ENCODE measurements around the gene SIGLEC15.
"Not testable (repeated sequence)": the region's sequence is repeated elsewhere in the genome, so short reads cannot be mapped to it uniquely, and the experiment has no call there.

Gene SIGLEC15

DNA sequence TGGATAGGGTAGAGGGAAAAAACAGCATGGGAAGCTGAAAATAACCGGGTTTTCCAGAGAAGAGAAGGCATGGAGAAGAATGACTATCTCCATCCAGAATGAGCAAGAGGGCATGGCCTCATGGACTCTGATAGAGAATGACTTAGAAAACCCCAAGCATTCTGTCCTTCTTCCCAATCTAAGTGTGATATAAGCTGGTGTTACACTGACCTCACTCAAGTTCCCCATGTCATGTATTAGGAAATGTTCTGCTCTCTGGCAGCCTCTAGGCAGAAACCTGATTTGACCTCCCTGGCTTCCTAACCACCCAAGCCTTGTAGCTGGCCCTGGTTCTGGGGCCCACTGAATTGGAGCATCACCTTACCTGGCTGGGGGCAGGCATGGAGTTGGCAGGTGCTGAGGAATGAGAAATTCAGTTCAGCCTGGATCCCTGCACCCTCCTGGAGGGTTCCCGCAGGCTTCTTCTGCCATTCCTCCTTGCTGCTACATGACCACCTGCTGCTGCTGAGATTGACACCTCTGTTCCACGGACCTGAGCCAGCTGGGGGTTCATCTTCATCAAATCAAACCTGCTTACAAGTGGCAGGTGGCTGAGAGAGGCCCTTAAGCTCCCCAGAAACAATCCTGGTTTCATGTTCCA is 5.2 kb upstream of the SIGLEC15 start:
- DNase-seq (ENCODE audit: low spot score), result no peak

DNA sequence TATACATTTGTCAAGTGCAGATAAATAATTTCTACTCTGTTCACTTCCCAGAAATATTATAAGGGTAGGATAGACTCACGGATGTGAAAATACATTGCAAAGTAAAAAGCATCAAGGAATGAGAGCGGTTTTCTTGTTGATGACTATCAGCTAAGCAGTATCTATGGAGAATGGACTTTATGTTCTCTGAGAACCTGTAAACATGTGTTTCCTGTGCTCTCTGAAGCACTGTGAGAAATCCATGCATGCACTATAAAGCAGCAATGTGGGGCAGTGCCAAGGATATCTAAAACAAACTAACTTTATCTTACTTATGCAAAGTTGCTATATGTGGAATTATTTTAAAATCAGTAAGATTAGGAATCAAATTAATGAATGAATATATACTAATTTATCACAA is 4.4 kb upstream of the SIGLEC15 start:
- no peak for DNase-seq (ENCODE audit: low spot score)

DNA sequence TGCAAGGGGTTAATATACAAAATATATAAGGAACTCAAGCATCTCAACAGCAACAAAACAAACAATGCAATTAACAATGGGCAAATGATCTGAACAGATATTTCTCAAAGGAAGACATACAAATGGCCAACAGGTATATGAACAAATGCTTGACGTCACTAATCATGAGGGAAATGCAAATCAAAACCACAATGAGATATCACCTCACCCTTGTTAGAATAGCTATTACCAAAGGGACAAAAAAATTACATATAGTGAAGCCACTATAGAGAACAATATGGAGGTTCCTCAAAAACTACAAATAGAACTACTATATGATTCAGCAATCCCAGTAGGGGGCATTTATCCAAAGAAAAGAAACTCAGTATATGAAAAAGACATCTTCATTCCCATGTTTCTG is 3.8 kb upstream of the SIGLEC15 start:
- no peak for DNase-seq (ENCODE audit: low spot score)

DNA sequence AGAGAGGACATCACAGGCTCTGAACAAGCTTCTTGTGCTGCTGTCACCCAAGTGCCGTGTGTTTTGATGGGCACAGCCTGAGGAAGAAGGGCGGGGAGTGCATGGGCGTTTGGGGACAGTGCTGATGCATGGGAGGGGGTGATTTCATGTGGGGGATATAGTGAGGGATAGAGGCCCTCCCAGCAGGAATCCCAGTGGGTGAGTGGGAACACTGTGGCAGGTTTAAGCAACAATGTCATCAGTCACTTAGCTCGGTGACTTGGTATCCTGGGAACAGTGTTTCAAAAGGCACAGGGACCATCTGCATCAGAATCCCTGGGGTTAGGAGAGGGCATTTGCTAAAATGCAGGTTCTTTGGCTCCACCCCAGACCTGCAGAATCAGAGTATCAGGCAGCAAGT is 609 bp downstream of the SIGLEC15 start:
- no peak for DNase-seq (ENCODE audit: low spot score)

DNA sequence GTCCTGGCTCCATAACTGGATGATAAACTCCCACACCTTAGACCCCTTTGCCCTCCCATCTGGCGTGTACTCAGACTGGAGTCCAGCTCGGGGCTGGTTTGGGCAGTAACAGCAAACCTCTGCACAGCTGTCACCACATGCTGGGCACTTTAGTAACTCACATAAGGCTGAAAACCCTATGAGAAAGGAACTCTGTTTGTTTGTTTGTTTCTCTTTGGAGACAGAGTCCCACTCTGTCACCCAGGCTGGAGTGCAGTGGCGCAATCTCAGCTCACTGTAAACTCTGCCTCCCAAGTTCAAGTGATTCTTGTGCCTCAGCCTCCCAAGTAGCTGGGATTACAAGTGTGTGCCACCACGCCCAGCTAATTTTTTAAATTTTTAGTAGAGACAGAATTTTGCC is 1.2 kb downstream of the SIGLEC15 start:
- DNase-seq (ENCODE audit: low spot score), result not testable (repeated sequence)

DNA sequence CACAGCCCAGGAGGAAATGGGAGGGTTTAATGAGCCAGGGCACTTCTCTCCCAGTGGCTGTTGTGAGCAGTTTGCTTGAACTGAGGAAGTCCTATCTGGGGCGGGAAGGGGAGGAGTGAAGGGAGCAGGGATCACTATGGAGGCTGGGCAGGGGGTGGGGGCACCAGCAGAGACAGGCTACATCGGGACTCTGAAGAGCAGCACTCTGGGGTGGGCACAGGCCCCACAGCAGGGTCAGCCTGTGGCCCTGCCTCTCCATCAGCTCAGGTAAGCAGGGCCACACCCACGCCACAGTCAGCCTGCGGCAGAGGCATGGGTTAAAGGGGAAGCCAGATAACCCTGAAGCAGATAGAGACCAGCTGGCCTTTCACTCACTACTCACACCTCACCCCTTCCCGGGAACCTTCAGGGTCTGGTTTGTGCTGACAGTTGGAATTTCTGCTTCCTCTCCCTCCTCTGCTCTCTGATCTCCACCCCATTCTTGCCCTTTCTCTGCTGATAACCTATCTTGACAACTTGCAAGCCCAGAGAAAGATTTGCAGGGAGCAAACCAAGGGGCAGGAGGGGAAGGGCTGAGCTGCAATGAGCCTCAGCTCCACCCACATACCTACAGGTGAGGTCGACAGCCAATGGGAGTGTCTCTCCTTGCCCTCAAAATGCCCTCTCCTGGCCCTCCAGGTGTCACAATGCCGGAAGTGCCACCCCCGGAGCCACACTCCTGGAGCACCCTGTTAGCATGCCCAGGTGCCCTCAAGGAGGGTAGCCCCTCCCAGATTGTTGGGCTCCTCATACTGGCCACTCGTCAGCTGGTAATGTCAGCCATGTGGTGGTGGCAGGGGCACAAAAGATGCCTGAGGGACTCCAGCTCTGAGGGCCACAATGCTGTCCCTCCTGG is 3.7 kb downstream of the SIGLEC15 start:
- no peak for DNase-seq (ENCODE audit: low spot score)

DNA sequence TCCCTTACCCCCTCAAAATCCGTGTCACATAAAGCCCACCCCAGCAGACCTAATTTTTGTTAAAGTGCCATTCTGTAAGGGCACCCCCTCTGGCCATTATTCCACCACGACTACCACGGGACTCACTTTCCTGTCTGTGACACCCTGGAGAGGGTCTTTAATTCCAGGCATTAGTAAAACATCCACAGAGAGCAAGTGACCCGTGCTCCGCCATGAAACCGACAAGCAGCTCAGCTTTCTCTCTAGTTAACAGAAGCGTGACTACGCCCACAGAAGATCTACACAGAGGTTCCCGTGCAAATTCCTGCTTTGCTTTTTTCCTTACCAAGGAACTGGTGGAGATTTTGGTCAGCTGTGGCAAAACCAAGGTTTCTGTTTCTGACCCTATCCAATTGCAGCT is 4.4 kb downstream of the SIGLEC15 start:
- no peak for DNase-seq (ENCODE audit: low spot score)

DNA sequence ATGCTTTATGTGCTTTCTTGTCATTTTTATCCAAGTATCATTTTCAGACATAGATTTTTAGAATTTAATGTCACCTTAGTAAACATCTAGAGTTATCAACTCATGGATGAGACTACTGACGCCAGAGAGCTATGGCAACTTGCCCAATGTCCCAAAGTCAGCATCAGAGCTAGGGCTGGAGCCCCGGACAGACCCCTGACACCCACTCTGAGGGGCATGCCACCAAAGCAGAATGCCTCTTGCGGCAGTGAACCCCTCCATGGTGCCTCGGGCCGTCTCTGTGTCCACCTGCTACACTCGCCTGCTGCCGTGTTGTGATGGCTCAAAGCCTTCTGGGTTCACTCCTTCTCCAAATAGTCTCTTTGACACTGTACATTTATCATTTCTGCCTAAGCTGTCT is 5.4 kb downstream of the SIGLEC15 start:
- no peak for DNase-seq (ENCODE audit: low spot score)

DNA sequence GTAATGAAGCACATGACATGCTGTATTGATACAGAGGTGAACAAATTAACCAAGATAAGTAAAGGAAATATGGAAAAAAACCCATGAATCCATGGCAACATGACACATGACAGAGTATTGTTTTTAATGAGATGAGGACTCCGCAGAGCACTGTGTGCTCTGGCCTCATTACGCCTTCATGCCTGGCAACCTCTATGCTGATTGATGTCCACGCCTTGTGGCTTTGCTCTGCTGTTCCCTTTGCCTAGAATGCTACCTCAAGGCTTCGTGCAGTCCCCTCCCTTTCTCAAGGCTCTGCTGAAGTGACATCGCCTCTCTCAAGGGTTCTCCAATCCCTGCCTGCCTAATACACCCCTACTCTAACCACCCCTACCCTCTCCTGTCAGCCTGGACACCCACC is 8.4 kb downstream of the SIGLEC15 start:
- DNase-seq (ENCODE audit: low spot score), result no peak

DNA sequence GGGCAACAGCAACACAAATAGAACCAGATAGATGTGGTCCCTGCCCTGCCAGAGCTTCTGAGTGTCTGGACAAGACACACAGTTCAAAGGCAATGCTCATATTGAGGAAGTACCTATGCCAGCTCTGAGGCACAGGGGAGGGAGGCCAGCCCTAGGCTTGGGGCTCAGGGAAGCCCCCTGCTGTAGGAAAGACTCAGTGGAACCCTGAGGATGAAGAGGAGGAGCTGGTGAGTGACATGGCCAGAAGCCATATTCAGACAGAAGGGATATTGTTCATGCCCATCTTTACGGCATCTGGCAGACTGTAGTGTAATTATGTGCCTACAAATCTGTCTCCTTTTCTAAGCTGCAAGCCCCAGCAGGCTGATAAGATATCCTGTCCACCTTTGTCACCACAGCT is 8.8 kb downstream of the SIGLEC15 start:
- DNase-seq (ENCODE audit: low spot score), result no peak

DNA sequence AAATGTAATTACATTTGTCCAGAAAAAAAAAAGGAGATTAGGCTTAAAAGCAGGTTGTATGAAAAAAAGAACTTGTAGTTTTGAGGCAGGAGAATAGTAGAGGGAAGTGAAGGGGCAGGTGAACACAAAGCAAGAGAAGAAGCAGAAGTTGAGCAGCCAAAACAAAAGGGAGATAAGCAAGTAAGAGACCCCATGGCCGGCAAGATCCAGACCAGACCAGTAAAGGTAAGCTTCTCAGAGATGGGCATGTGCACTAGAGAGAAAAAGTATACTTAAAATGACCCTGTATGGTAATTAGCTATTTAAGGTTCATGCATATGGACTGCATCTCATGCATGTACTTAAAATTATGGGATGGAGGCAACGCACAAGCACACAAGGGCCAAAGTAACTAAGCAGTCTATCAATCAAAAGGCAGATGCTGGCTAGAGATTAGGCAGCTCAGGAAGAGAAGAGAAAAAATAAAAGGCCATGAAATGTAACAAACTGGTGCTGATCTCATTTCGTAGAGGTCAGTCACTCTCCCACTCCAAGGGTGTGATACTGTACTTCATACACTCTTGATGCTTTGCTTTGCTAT is 9.7 kb downstream of the SIGLEC15 start:
- no peak for DNase-seq (ENCODE audit: low spot score)

DNA sequence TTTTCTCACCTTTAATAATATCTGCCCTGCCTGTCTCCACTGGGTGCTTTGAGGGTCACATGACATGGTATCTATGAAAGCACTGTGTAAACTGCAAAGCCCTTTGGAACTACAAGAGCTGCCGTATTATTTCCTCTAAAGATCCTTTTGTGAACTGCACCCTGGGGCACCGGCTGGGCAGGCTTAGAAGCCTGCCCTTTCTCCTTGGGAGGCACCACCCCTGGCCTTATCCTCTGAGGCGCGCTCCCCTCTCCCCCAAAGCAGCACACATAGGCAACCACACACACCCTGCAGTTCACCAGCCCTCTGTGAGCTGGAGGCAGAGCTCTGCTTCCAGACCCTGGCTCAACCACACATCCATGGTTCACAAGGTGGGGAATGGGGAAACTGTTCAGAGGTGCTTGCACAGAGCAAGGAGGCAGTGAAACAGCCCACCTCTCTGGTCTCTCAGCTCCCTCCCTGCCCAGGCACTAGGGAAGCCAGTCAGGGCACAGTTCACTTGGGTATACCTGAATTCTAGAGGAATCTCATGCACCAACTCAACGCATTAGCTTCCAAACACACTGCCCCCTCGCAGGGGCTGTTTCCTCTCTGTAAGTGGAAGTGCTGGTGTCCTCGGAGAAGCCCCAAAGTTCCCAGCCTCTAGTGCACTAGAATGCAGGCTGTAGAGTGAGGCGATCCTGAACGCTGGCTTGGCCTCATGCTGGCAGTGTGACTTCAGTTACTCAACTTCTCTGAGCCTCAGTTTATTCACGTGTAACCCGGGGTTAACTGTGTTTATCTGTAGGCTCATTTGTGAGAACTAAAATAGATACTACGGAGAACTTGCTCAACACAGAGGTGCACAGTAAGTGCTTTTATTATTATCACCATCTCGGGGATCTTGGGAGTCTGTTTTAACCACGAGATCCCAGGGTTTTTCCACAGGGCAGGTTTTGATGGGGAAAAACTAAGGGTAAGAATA is 11.0 kb downstream of the SIGLEC15 start:
- no peak for DNase-seq (ENCODE audit: low spot score)

DNA sequence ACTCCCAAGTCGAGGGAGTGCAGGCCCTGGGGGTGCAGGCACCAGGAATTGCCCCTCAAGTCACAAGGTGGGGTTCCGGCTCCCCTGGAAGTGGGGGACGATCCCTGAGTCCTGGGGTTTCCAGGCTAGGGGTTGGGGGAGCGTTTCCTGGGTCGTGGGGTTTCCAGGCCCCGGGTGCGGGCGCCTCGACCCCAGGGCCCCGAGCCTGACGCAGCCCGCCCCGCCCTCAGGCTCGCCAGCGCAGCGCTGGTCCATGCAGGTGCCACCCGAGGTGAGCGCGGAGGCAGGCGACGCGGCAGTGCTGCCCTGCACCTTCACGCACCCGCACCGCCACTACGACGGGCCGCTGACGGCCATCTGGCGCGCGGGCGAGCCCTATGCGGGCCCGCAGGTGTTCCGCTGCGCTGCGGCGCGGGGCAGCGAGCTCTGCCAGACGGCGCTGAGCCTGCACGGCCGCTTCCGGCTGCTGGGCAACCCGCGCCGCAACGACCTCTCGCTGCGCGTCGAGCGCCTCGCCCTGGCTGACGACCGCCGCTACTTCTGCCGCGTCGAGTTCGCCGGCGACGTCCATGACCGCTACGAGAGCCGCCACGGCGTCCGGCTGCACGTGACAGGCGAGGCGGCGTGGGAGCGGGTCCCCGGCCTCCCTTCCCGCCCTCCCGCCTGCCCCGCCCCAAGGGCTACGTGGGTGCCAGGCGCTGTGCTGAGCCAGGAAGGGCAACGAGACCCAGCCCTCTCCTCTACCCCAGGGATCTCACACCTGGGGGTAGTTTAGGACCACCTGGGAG is 12.0 kb downstream of the SIGLEC15 start:
- peak; percentile 34 for DNase-seq (ENCODE audit: low spot score)

DNA sequence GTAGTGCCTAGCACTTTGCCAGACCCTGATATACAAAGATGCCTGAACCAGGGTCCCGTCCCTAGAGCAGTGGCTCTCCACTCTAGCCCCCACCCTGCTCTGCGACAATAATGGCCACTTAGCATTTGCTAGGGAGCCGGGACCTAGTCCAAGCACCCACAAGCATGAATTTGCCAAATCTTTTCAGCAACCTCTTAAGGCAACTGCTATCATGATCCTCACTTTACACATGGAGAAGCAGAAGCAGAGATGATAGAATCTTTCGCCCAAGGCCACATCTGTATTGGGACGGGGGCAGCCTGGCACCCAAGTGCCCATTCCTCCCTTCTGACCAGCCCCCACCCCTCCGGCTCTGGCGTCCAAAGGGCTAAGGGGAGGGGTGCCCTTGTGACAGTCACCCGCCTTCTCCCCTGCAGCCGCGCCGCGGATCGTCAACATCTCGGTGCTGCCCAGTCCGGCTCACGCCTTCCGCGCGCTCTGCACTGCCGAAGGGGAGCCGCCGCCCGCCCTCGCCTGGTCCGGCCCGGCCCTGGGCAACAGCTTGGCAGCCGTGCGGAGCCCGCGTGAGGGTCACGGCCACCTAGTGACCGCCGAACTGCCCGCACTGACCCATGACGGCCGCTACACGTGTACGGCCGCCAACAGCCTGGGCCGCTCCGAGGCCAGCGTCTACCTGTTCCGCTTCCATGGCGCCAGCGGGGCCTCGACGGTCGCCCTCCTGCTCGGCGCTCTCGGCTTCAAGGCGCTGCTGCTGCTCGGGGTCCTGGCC is 13.0 kb downstream of the SIGLEC15 start:
- no peak for DNase-seq (ENCODE audit: low spot score)

DNA sequence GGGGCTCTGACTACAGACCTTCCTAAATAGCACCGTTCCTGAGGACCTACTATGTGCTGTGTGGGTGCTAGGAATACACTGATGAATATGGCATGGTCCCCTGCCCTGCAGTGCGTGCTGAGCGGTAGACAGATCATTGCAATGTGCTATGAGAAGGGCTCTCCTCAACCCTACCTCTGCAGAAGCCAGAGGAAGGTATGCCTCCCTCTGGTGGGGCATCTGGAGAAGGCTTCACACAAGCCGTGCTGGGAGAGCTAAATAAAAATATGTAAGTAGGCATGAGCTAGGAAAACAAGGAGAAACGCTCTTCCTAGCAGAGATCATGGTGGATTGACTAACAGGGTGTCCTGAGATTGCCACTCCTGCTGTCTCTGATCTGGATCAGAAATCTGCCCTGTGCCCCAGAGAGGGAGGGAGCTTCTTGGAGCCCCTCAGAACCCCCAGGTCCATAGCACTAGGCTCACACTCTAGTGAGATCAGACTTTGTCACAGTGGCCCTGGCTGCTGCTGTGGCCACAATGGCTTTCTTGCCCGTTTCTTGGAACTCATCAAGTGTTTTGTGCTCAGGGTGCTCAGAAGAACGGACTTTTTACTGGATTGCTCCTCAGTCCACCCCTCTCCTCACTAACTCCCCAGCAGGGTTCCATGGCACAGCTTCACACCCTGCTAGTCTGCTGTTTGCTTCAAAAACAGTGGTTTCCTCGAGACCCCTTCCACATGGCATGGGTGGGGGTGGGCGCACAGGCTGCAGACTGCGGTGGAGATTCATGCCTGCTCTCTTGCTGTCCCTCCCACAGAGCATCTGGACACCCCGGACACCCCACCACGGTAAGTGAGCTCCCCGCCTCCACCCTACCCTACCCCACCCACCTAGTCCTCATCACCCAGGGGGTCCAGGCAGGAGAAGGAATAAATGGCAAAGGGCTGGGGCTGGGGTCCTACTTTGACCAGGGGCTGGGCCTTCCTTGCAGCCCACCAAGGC is 14.2 kb downstream of the SIGLEC15 start:
- peak; percentile 29 for DNase-seq (ENCODE audit: low spot score)

DNA sequence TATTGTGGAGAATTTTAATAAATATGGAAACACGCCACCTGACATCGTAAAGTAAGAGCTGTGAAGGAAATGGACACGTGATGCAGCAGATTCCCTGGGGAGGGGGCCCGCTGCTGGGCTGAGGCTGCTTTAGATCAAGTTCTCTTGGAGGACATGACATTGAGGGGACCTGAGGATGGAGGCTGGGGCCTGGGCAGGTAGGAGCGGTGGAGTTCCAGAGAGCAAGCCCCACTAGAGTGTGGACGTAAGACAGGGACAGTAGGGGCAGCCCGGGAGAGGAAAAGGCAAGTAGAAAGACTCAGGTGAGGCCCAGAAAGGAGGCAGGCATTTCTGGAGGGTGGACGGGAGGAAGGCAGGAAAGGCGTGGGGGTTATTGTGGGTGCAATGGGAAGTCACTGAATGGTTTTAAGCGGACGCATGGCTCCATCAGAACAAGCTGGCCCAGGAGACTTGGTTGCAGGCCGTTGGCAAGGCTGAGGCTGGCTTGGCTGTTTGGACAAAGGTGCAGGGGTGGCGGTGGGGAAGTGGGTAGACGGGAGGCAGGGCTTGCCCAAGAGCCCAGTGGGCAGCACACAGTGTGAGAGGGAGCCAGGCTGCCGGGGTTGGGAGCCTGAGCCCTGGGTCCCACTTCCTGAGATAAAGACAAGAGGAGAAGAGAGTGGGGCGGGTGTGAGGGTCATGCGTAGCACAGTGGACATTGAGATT is 15.7 kb downstream of the SIGLEC15 start:
- DNase-seq (ENCODE audit: low spot score), result no peak

DNA sequence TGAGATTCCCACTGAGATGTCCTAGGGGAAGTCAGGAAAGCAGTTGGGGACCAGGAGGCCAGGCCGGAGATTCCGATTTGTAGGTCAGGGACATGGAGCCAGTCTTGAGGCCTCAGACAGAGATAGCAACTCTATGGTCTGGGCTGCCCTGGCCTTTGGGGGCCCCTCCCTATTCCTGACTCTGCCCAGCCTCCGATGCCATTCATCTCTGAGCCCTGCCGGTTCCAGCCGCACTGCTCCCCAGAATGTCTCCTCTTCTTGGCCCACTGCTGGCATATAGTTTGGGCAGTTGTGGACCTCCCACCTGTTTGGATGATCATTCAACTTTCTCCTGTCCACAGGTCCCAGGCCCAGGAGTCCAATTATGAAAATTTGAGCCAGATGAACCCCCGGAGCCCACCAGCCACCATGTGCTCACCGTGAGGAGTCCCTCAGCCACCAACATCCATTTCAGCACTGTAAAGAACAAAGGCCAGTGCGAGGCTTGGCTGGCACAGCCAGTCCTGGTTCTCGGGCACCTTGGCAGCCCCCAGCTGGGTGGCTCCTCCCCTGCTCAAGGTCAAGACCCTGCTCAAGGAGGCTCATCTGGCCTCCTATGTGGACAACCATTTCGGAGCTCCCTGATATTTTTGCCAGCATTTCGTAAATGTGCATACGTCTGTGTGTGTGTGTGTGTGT is 16.4 kb downstream of the SIGLEC15 start:
- no peak for DNase-seq (ENCODE audit: low spot score)

DNA sequence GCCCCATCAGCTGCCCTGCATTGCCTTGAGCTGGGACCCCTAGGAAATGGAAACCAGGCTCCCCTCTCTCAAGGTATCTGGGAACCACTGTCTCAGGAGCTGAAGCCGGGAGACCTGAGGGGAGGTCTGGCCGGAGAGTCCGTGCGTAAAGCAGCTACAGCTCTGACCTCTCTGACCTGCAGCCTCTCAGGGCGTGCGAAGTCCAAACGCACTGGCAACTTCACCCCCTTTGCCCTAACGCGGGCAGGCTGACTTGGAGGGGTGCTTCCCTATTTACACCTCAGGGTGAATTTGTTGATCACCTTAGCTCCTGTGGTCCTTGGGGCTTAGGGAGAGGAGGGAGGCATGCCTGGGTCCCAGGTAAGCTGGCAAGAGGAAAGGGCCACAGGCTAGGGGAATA is 17.5 kb downstream of the SIGLEC15 start:
- DNase-seq (ENCODE audit: low spot score), result no peak
